Endothelial cell (in vitro differentiated cells): Measurements from ENCODE around the gene IL4. TPM values are rescaled to one million over a fixed set of nuclear protein-coding genes. Genes with fewer than 3 reads are reported as not detected.
A peak's percentile ranks its signal among the peaks of the same experiment; 100 is the strongest.

Experiments
- DNase-seq: peaks from one replicate; pipeline ENCODE4 v3.0.0; 2021; ENCODE audit warnings: low spot score
- H3K27ac Mint-ChIP-seq: one replicate; pipeline ENCODE4 v1.8.0; 2021; ENCODE audit warnings: mixed read lengths, inconsistent platforms; ENCODE audit not compliant: unreplicated experiment
- H3K27me3 Mint-ChIP-seq: one replicate; pipeline ENCODE4 v1.8.0; 2021; ENCODE audit warnings: mild to moderate bottlenecking, moderate library complexity, mixed read lengths, inconsistent platforms; ENCODE audit not compliant: unreplicated experiment
- H3K36me3 Mint-ChIP-seq: one replicate; pipeline ENCODE4 v1.8.0; 2021; ENCODE audit warnings: mild to moderate bottlenecking, low read depth, mixed read lengths, inconsistent platforms; ENCODE audit not compliant: unreplicated experiment
- H3K4me1 Mint-ChIP-seq: one replicate; pipeline ENCODE4 v1.8.0; 2021; ENCODE audit warnings: mild to moderate bottlenecking, mixed read lengths, inconsistent platforms; ENCODE audit not compliant: unreplicated experiment
- H3K4me3 Mint-ChIP-seq: one replicate; pipeline ENCODE4 v1.8.0; 2021; ENCODE audit warnings: mild to moderate bottlenecking, mixed read lengths, inconsistent platforms; ENCODE audit not compliant: unreplicated experiment
- H3K9me3 Mint-ChIP-seq: one replicate; pipeline ENCODE4 v1.8.0; 2021; ENCODE audit warnings: mixed read lengths, inconsistent platforms; ENCODE audit not compliant: unreplicated experiment
- CTCF ChIP-seq: fragments of 200-600 bp; sonication (generic); IDR thresholded peaks from one replicate; pipeline ENCODE4 v1.5.0; 2021; ENCODE audit warnings: antibody characterized with exemption; ENCODE audit not compliant: unreplicated experiment
- total RNA-seq: library from RNA; stranded (reverse); fragmentation: NEBNext Ultra II Directional; extraction: Animal tissue kit (Norgen Biotek cat#: 25700); gene quantifications from one replicate; pipeline ENCODE4 v1.2.1, GENCODE V29; 2021; ENCODE audit not compliant: unreplicated experiment

Gene IL4
- total RNA-seq, 1 donor from 2014 or later = not detected

- Mint-ChIP-seq H3K27ac (no peak overlapping the region), H3K27me3 (no peaks in the 10 kb centered on the region), H3K9me3 (no peaks in the 10 kb centered on the region), H3K4me3 (no peak overlapping the region), H3K36me3 (peaks cover 17% of the 10 kb centered on the region), H3K4me1 (no peaks in the 10 kb centered on the region)
- no peak for TF ChIP-seq CTCF
- no peak for DNase-seq
Measured at GRCh38 chr5:132695956-132696355, 22.2 kb downstream of the IL4 start.

DNA sequence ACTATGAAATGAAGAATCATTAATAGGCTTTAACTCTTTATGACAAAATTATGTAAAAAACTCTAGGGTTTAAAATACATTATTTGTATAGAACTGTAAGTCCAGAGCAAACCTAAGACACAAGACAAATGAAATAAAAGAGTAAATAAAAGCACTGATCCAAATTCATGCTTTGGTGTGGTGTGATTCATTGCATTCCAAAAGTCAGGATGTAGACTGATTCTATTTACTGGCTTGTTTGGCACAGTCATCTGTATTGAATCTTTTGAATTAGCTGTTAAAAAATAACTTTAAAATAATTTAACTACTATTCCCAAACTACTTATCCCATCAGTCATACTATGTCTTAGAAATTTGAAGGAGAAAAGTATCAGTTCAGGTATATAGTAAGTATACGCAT is 31.1 kb downstream of the IL4 start:
- no peaks in the 10 kb centered on the region for H3K9me3 Mint-ChIP-seq
- H3K4me1 Mint-ChIP-seq = peaks cover 5% of the 10 kb centered on the region
- no peak for DNase-seq
- H3K36me3 Mint-ChIP-seq = peaks cover 9% of the 10 kb centered on the region
- no peak for TF ChIP-seq CTCF
- no peak overlapping the region for H3K27ac Mint-ChIP-seq
- H3K4me3 Mint-ChIP-seq = no peak overlapping the region
- no peaks in the 10 kb centered on the region for H3K27me3 Mint-ChIP-seq

DNA sequence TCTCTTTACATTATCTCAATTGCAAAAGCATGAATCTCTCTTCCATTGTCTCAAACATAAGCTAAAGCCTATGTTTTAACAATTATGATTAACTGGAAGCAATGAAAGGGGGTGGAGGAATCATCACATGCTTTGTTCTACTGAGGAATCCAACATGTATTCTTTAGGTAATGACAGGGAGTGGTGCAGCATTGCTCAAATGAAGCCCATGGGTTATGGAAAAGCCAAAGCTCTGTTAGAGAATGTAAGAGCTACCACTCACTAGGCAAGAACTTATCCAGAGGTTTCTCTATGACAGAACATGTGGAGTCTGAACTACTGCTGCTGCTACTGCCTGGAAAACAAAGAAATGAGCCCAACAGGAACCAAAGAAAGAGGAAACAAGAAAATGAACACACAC is 34.9 kb downstream of the IL4 start:
- H3K27ac Mint-ChIP-seq = peak overlapping the region; percentile 69
- no peak for TF ChIP-seq CTCF

DNA sequence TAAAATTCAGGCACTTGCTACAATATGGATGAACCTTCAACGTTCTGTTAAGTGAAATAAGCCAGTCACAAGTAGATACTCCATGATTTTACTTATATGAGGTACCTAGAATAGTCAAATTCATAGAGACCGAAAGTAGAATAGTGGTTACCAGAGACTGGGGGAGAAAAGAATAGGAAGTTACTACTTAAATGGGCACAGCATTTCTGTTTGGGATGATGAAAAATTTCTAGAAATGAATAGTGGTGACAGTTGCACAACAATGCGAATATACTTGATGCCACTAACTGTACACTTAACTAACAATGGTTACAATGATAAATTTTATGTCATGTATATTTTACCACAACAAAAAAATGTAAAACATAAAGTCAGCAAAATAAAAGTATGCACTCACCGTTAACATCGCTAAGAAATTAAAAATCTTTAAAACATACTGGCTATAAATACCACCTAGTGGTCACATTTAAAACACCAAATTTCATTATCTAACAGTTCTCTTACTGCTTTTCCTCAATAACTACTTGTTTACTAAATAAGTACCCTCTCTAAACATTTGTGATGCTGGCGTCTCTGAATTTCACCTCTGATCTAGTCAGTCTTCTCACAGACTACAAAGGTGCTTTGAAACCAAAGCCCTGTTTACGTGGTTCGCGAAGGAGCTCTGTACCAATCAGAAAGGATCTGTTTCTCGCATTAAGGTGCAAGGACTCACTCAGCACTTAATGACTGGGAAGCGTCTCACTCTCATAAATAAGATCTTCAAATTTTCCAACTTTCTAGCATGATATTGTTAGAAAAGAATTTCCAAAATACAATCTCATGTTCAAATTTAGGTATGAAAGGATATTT is 40.9 kb downstream of the IL4 start:
- TF ChIP-seq CTCF = peak; percentile 63
- Mint-ChIP-seq H3K4me1 (no peaks in the 10 kb centered on the region), H3K27ac (no peak overlapping the region), H3K4me3 (no peak overlapping the region), H3K36me3 (no peaks in the 10 kb centered on the region), H3K27me3 (peaks cover 3% of the 10 kb centered on the region), H3K9me3 (no peaks in the 10 kb centered on the region)
- DNase-seq = no peak

More for the DNA sequence above, 34.9 kb downstream of the IL4 start:
- Mint-ChIP-seq H3K4me3 (no peak overlapping the region), H3K27me3 (peaks cover 3% of the 10 kb centered on the region), H3K36me3 (no peaks in the 10 kb centered on the region), H3K9me3 (no peaks in the 10 kb centered on the region), H3K4me1 (peaks cover 5% of the 10 kb centered on the region)
- no peak for DNase-seq

- DNase-seq = no peak
- TF ChIP-seq CTCF = no peak
- peaks cover 5% of the 10 kb centered on the region for H3K36me3 Mint-ChIP-seq
- H3K4me3 Mint-ChIP-seq = no peak overlapping the region
- H3K4me1 Mint-ChIP-seq = peaks cover 4% of the 10 kb centered on the region
- H3K27ac Mint-ChIP-seq = no peak overlapping the region
- H3K9me3 Mint-ChIP-seq = no peaks in the 10 kb centered on the region
- no peaks in the 10 kb centered on the region for H3K27me3 Mint-ChIP-seq
Measured at GRCh38 chr5:132718544-132719312, 44.9 kb downstream of the IL4 start.
